Activated T-helper 1 cell treated with Interleukin-2 at 50 U/mL for 16 hours (primary cell): ENCODE measurements around the gene PERM1.
A peak's percentile ranks its signal among the peaks of the same experiment; 100 is the strongest.
"Not testable (repeated sequence)": the region's sequence is repeated elsewhere in the genome, so short reads cannot be mapped to it uniquely, and the experiment has no call there.

Experiments
- DNase-seq: peaks from one replicate; pipeline ENCODE4 v3.0.0-alpha.2; 2020; ENCODE audit warnings: low read depth

PERM1 gene

GRCh38 chr1:1014799-1015681 lies 33.1 kb upstream of the PERM1 start:
- DNase-seq: no peak

GRCh38 chr1:1013922-1014648 lies 32.2 kb upstream of the PERM1 start:
- no peak for DNase-seq

GRCh38 chr1:1013105-1013921 lies 31.4 kb upstream of the PERM1 start, which contains the start of gene ISG15:
Gene ISG15 (plus strand): TSS chr1:1013497. CDS start chr1:1013574, 77 bp downstream.
- DNase-seq: peak; percentile 82

- DNase-seq: not testable (repeated sequence)
Observed at GRCh38 chr1:1012736-1013104, 30.8 kb upstream of the PERM1 start.

- DNase-seq: no peak
Observed at GRCh38 chr1:1011396-1011949, 29.6 kb upstream of the PERM1 start.

- not testable (repeated sequence) for DNase-seq
Observed at GRCh38 chr1:1010131-1010530, 28.2 kb upstream of the PERM1 start.

GRCh38 chr1:1006305-1007159 lies 24.6 kb upstream of the PERM1 start:
- DNase-seq: no peak

GRCh38 chr1:1005774-1006304 lies 23.9 kb upstream of the PERM1 start:
- no peak for DNase-seq

GRCh38 chr1:1004780-1005697 lies 23.1 kb upstream of the PERM1 start:
- no peak for DNase-seq

- no peak for DNase-seq
Observed at GRCh38 chr1:1004420-1004779, 22.5 kb upstream of the PERM1 start.

- no peak for DNase-seq
Observed at GRCh38 chr1:1003618-1004419, 21.9 kb upstream of the PERM1 start.

- DNase-seq: no peak
Observed at GRCh38 chr1:1001057-1001783, 19.3 kb upstream of the PERM1 start.

GRCh38 chr1:1000357-1001056 lies 18.6 kb upstream of the PERM1 start:
- no peak for DNase-seq

- DNase-seq: no peak
Observed at GRCh38 chr1:999725-1000356, 17.9 kb upstream of the PERM1 start, which contains the start of gene HES4. Gene HES4 (minus strand): TSS chr1:1000097. CDS start chr1:999973, 124 bp downstream.

GRCh38 chr1:998995-999724 lies 17.3 kb upstream of the PERM1 start:
- no peak for DNase-seq

- DNase-seq: no peak
Observed at GRCh38 chr1:998745-998994, 16.8 kb upstream of the PERM1 start.
